ENCODE data around the gene PRR7.

- TF ChIP-seq CTCF (IDR thresholded peaks at IDR 0.05; ENCODE audit: low read depth, low read length, missing input control) (no peak), NR2F2 (IDR thresholded peaks at IDR 0.05) (no peak), ATF3 (IDR thresholded peaks at IDR 0.05) (no peak), SP1 (IDR thresholded peaks at IDR 0.05) (no peak), EGR1 (IDR thresholded peaks at IDR 0.05; ENCODE audit: low read depth in 2 of 2) (no peak), RAD21 (IDR thresholded peaks at IDR 0.05) (no peak)
Observed at GRCh38 chr5:177402271-177403043, 44.2 kb upstream of the PRR7 start.

Measured in liver (tissue), 3 donors.